Esophagus squamous epithelium (tissue), 5 donors: ENCODE data around the gene CAMK2A. TPM values are rescaled to one million over a fixed set of nuclear protein-coding genes. Genes with fewer than 3 reads are reported as not detected.

ENCODE experiments used
- DNase-seq: peaks from one replicate; lab custom pipeline; 2025; lab: John Stamatoyannopoulos, UW
- H3K27ac ChIP-seq, 4 donors: fragments of 200-600 bp; sonication (generic); one replicate each; pipeline ENCODE4 v1.5.1; 2016 to 2019; ENCODE audit warnings: mild to moderate bottlenecking in 1 of 4
- H3K27me3 ChIP-seq, 4 donors: fragments of 200-600 bp; sonication (generic); 1 replicate in 3 of 4; 2 replicates in 1 of 4; pipeline versions ENCODE4 v1.5.1 to v1.6.0; 2017 to 2021; ENCODE audit warnings: antibody characterized with exemption in 1 of 4
- H3K36me3 ChIP-seq, 3 donors: fragments of 200-600 bp; sonication (generic); one replicate each; pipeline ENCODE4 v1.5.1; 2016 to 2019
- H3K4me1 ChIP-seq, 3 donors: fragments of 200-600 bp; sonication (generic); one replicate each; pipeline ENCODE4 v1.5.1; 2017 to 2019
- H3K4me3 ChIP-seq, 4 donors: fragments of 200-600 bp; sonication (generic); 1 replicate in 3 of 4; 2 replicates in 1 of 4; pipeline ENCODE4 v1.5.1; 2016 to 2019; ENCODE audit warnings: mild to moderate bottlenecking in 2 of 4, moderate library complexity in 1 of 4
- H3K9me3 ChIP-seq, 3 donors: fragments of 200-600 bp; sonication (generic); one replicate each; pipeline ENCODE4 v1.5.1; 2016 to 2019
- CTCF ChIP-seq, 6 experiments: fragments of 450-650 bp in 4 of 6; fragments of 200-600 bp in 2 of 6; sonication (generic) in 2 of 6; IDR thresholded peaks; one replicate each; pipeline ENCODE4 v1.5.1; 2016 to 2019; ENCODE audit warnings: antibody characterized with exemption in 6 of 6, mild to moderate bottlenecking in 4 of 6, moderate library complexity in 4 of 6
- POLR2A ChIP-seq, 4 donors: fragments of 450-650 bp; IDR thresholded peaks; one replicate each; pipeline ENCODE4 v1.6.1; 2017; ENCODE audit warnings: antibody characterized with exemption in 4 of 4, mild to moderate bottlenecking in 4 of 4, moderate library complexity in 3 of 4
- WGBS, 2 donors: methylation state at CpG; one replicate each; pipeline ENCODE4 v1.1.5; 2018; 5-methylcytosine and 5-hydroxymethylcytosine counted together
- intact Hi-C: fragments of 100-400 bp; cut with DNase I; formaldehyde crosslinking; loops from one replicate; pipeline ENCODE4 v1.15.0; 2022
- total RNA-seq, 4 donors: library from RNA; depleted of rRNA; stranded (reverse); fragments of >200 nt; gene quantifications; one replicate each; pipeline ENCODE4 v1.1.0, GENCODE V29; 2016
- donor health status: DM: yes; HTN: yes; CAD: no.

The CAMK2A gene
- total RNA-seq, 4 donors from 2014 or later: 0.04 TPM; not detected in 3

- TF ChIP-seq POLR2A (IDR thresholded peaks at IDR 0.05) (no peak), CTCF (IDR thresholded peaks at IDR 0.05) (no peak)
- no peak for DNase-seq
- WGBS, 2 donors: 83 to 94% methylated on average over 1 of the region's 1 CpG
These were observed 92.1 kb downstream of the CAMK2A start for GRCh38 chr5:150197476-150197875.

GRCh38 chr5:150196986-150197385, 92.6 kb downstream of the CAMK2A start:
- H3K27me3 ChIP-seq: peaks cover 0 to 32% (median 0%) of the 10 kb centered on the region in 4 donors
- intact Hi-C loops: no loop called here
- no peak for DNase-seq
- 90% methylated on average over 2 of the region's 16 CpGs; no CpG with 5 or more reads in 1 of the 2 donors for WGBS, 2 donors
- no peaks in the 10 kb centered on the region for H3K9me3 ChIP-seq
- no peak for TF ChIP-seq CTCF (IDR thresholded peaks at IDR 0.05)
- no peak for TF ChIP-seq POLR2A (IDR thresholded peaks at IDR 0.05)
- H3K4me3 ChIP-seq: no peak overlapping the region
- no peak overlapping the region for H3K27ac ChIP-seq
- no peaks in the 10 kb centered on the region for H3K4me1 ChIP-seq
- no peaks in the 10 kb centered on the region for H3K36me3 ChIP-seq

More at GRCh38 chr5:150197476-150197875, 92.1 kb downstream of the CAMK2A start:
- H3K27ac ChIP-seq: no peak overlapping the region
- no peaks in the 10 kb centered on the region for H3K4me1 ChIP-seq
- intact Hi-C loops: no loop called here
- H3K9me3 ChIP-seq: no peaks in the 10 kb centered on the region
- no peaks in the 10 kb centered on the region for H3K36me3 ChIP-seq
- peaks cover 0 to 27% (median 0%) of the 10 kb centered on the region in 4 donors for H3K27me3 ChIP-seq
- H3K4me3 ChIP-seq: no peak overlapping the region

- H3K27ac ChIP-seq: no peak overlapping the region
- intact Hi-C loops: no loop called here
- no peaks in the 10 kb centered on the region for H3K9me3 ChIP-seq
- DNase-seq: no peak
- no peaks in the 10 kb centered on the region for H3K36me3 ChIP-seq
- no peaks in the 10 kb centered on the region for H3K4me1 ChIP-seq
- no peak overlapping the region for H3K4me3 ChIP-seq
- TF ChIP-seq CTCF (IDR thresholded peaks at IDR 0.05) (no peak), POLR2A (IDR thresholded peaks at IDR 0.05) (no peak)
- WGBS, 2 donors: 68 to 80% methylated on average over 5 of the region's 5 CpGs
- peaks cover 0 to 37% (median 0%) of the 10 kb centered on the region in 4 donors for H3K27me3 ChIP-seq
These were observed 93.1 kb downstream of the CAMK2A start for GRCh38 chr5:150196514-150196913.

- TF ChIP-seq POLR2A (IDR thresholded peaks at IDR 0.05) (no peak), CTCF (IDR thresholded peaks at IDR 0.05) (no peak)
- Histone ChIP-seq H3K27me3 (peaks cover 0 to 43% (median under 1%) of the 10 kb centered on the region in 4 donors), H3K36me3 (no peaks in the 10 kb centered on the region), H3K9me3 (no peaks in the 10 kb centered on the region), H3K4me1 (no peaks in the 10 kb centered on the region), H3K4me3 (no peak overlapping the region), H3K27ac (no peak overlapping the region)
- WGBS, 2 donors: 74 to 79% methylated on average over 6 to 8 of the region's 9 CpGs
- intact Hi-C loops: no loop called here
- DNase-seq: no peak
These were observed 93.7 kb downstream of the CAMK2A start for GRCh38 chr5:150195736-150196485.

- peaks cover 0 to 10% (median 3%) of the 10 kb centered on the region in 3 donors for H3K4me1 ChIP-seq
- no peak for DNase-seq
- no peak overlapping the region for H3K27ac ChIP-seq
- no peak for TF ChIP-seq CTCF (IDR thresholded peaks at IDR 0.05)
- no peak for TF ChIP-seq POLR2A (IDR thresholded peaks at IDR 0.05)
- H3K36me3 ChIP-seq: no peaks in the 10 kb centered on the region
- no peaks in the 10 kb centered on the region for H3K9me3 ChIP-seq
- H3K27me3 ChIP-seq: peaks cover 0 to 66% (median 12%) of the 10 kb centered on the region in 4 donors
- no peak overlapping the region for H3K4me3 ChIP-seq
- WGBS, 2 donors: 60% methylated on average over 1 of the region's 4 CpGs; no CpG with 5 or more reads in 1 of the 2 donors
- intact Hi-C loops: no loop called here
These were observed 97.1 kb downstream of the CAMK2A start for GRCh38 chr5:150192462-150192861.
